GM18520 (cell line): ENCODE measurements around the gene SDHA.
"Not testable (repeated sequence)": the region's sequence is repeated elsewhere in the genome, so short reads cannot be mapped to it uniquely, and the experiment has no call there.

Experiments used
- ATAC-seq: cut with Tn5 transposase; IDR thresholded peaks from one replicate; pipeline ENCODE4 v1.9.1; 2021; ENCODE audit not compliant: unreplicated experiment

SDHA gene

DNA sequence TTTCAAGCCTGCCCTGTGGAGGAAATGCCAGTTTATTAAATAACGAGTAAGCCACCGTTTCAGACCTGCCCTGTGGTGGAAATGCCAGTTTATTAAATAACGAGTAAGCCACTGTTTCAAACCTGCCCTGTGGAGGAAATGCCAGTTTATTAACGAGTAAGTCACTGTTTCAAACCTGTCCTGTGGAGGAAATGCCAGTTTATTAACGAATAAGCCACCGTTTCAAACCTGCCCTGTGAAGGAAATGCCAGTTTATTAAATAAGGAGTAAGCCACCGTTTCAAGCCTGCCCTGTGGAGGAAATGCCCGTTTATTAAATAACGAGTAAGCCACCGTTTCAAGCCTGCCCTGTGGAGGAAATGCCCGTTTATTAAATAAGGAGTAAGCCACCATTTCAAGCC, 33.9 kb downstream of the SDHA start:
- not testable (repeated sequence) for ATAC-seq

- ATAC-seq: no peak
Observed at GRCh38 chr5:252546-252945, 34.4 kb downstream of the SDHA start.

GRCh38 chr5:254322-254721, 36.2 kb downstream of the SDHA start:
- ATAC-seq: not testable (repeated sequence)

GRCh38 chr5:255116-255515, 37.0 kb downstream of the SDHA start:
- not testable (repeated sequence) for ATAC-seq

DNA sequence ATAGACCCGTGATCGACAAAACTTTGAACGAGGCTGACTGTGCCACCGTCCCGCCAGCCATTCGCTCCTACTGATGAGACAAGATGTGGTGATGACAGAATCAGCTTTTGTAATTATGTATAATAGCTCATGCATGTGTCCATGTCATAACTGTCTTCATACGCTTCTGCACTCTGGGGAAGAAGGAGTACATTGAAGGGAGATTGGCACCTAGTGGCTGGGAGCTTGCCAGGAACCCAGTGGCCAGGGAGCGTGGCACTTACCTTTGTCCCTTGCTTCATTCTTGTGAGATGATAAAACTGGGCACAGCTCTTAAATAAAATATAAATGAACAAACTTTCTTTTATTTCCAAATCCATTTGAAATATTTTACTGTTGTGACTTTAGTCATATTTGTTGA, 38.2 kb downstream of the SDHA start:
- not testable (repeated sequence) for ATAC-seq

- ATAC-seq: no peak
Observed at GRCh38 chr5:257148-257547, 39.0 kb downstream of the SDHA start.

DNA sequence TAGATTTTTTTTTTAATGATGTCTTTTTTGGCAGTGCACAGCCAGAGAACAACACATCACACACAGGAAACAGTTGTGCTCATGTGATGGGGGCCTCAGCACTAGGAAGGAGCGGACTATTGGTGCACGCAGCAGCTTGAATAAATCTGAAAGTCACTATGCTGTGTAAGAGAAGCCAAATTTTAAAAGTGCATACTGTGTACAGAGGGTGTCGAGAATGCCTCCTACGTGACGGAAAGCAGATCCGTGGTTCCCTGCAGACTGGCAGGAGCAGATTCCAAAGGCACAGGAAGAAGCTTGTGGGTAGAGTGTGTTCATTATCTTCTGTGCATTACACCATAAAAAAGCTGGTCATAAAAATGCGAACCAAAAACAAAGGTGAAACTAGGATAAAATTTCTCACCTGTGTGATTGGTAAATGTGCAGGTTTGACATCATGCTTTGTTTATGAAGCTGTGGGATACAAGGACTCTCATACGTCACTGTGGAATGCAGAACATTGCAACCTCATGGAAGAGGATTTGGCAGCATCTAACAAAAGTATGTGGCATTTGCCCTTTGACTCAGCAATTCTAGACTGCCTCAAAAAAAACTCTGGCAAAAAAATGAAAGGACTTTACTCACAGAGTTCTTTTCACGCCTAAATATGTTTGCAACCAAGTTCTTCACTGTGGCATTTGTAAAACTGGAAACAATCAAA, 45.3 kb downstream of the SDHA start:
- ATAC-seq: not testable (repeated sequence)

- no peak for ATAC-seq
Observed at GRCh38 chr5:264338-264737, 46.2 kb downstream of the SDHA start.

DNA sequence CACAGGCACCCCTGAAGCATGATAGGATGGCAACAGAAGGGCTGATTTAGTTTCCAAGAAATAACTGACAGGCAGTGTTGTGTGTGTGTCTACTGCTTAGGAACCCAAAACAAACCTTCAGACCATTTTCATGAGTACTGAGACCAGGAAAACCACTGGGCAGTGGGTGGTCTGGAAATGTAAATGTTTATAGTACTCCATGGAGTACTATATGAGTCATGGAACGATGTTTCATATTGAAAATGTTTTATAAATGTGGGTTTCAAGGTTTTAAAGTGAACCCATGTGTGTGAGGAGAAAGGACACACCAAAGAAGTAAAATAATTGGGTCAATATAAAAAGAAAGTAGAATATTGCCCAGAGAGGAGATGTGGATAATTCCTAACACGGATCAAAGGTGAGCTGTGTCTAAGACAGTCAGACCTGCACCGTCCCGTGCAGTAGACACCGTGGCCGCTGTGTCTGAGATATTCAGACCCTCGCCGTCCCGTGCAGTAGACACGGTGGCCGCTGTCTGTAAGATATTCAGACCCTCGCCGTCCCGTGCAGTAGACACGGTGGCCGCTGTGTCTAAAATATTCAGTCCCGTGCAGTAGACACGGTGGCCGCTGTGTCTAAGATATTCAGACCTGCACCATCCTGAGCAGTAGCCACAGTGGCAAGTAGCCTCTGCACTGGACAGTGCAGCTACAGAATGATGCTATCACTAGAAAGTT, 48.3 kb downstream of the SDHA start:
- ATAC-seq: not testable (repeated sequence)

- ATAC-seq: no peak
Observed at GRCh38 chr5:267716-268115, 49.6 kb downstream of the SDHA start.

DNA sequence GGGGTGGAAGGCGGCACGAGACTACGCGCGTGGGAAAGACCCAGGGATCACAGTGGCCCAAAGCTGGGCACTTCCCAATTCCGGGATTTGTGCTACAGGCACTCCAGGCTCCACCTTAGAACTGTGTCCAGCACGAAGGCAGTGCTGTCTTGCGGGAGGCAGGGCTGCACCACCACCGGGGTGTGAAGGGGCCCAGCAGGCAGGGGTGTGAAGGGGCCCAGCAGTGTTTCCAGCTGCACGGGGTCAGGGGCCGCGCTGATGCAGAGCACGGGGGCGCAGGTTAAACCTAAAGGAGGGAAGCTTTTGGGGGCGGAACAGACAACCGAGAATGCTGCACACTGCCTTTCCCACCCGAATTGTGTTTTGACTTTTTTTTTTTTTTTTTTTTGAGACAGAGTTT, 52.2 kb downstream of the SDHA start:
- ATAC-seq: no peak

DNA sequence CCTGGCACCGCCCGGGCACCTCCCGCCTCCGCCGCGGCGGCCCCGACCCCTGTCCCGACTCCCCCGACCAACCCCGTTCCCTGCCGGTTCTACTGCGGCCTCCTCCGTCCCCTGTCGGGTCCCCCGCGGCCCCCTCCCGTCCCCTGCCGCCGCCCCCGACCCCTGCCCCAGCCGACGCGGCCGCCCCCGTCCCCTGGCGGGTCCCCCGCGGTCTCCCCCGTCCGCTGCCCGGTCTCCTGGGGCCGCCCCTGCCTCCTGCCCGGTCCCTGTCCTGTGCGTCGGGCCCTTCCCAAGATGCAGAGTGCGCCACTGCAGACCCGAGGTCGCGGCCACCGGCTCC, 53.7 kb downstream of the SDHA start:
- ATAC-seq: not testable (repeated sequence)

- ATAC-seq: not testable (repeated sequence)
Observed at GRCh38 chr5:273091-273490, 55.0 kb downstream of the SDHA start.

GRCh38 chr5:273491-273890, 55.4 kb downstream of the SDHA start:
- not testable (repeated sequence) for ATAC-seq

DNA sequence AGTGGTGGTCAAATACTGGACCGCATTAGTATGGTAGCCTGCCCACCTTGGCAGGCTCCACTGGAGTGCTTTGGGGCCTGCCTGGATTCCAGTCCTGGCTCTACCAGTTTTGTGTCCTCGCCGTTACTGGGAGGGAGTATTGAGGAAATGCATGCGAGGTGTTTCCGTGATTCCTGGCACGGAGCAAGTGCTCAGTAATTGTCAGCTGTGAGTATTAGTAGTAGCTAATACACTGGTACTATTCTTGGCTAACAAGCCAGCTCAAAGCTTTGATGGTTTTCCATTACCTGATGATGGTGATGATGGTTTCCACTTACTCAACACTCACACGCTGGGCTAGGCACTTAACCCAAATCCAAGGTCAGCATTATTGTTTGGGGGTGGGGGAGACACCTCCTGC, 56.2 kb downstream of the SDHA start:
- ATAC-seq: not testable (repeated sequence)

- no peak for ATAC-seq
Observed at GRCh38 chr5:278646-279045, 60.5 kb downstream of the SDHA start.

DNA sequence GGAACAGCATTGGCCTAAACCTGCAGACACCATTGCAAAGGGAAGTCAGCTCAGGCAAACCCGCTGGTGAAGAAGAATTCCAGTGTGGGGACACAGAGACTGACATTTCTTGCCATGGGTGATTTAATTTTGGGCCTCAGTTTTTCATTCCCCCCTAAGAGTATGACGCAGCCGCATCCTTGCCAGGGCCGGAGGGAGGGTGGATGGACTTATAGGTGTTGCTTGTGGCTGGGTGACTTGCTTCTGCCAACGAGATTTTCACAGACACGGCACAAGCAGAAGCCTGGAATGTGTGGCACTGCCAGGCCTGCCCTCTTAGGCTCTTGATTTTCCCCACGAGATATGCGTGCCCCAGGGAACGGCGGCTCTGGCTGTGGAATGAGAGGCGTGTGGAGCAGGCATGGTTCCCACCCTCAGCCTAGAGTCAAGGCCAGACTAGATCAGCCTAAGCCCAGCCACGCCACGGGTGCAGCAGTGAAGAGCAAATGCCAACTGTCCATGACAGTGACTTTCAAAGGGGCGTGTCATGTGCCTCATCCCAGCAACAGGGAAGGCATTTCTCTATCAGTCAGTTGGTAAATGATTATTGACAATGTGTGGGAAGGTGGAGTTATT, 61.0 kb downstream of the SDHA start:
- not testable (repeated sequence) for ATAC-seq

DNA sequence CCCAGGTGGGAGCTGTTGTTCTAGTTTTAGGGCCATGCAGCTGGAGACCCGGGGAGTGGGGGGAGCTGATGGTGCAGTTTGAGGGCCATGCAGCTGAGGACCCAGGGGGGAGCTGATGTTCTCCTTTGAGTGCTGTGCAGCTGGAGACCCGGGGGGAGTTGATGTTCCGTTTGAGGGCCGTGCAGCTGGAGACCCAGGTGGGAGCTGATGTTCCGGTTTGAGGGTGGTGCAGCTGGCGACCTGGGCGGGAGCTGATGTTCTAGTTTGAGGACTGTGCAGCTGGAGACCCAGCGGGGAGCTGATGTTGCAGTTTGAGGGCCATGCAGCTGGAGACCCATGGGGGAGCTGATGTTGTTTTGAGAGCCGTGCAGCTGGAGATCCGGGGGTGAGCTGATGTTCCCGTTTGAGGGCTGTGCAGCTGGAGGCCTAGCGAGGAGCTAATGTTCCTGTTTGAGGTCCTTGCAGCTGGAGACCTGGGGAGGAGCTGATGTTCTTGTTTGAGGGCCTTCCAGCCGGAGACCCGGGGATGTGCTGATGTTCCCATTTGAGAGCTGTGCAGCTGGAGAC, 68.0 kb downstream of the SDHA start:
- ATAC-seq: no peak

GRCh38 chr5:290200-290599, 72.1 kb downstream of the SDHA start:
- not testable (repeated sequence) for ATAC-seq

DNA sequence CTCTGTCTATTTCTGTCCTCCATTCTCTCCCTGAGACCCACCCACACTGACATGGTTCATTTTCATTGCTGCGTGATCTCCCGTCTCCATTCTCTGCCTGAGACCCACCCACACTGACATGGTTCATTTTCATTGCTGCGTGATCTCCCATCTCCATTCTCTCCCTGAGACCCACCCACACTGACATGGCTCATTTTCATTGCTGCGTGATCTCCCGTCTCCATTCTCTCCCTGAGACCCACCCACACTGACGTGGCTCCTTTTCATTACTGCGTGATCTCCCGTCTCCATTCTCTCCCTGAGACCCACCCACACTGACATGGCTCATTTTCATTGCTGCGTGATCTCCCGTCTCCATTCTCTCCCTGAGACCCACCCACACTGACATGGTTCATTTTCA, 73.2 kb downstream of the SDHA start:
- ATAC-seq: not testable (repeated sequence)

DNA sequence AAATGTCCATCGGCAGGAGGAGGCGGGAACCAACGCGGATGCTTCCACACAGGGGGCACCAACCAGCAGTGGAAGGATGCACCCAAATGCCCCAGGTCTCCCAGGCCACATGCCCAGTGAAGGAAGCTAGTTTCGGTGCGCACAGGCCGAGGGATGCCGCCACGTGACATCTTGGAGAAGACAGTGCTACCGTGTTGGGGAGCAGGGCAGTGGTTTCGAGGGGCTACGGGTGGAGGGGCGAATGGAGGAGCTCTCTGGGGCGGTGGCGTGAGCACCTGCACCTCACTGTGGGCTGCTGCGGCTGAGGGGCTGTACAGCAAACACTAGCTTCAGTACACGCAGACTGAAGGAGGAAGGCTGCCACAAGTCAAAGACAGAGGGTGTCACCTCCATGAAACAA, 76.7 kb downstream of the SDHA start:
- not testable (repeated sequence) for ATAC-seq

GRCh38 chr5:296207-296606, 78.1 kb downstream of the SDHA start:
- not testable (repeated sequence) for ATAC-seq
